Skeletal muscle cell (primary cell): Measurements from ENCODE around the gene KRT6A.

Source experiments
- DNase-seq: peaks from one replicate; pipeline ENCODE4 v3.0.0-alpha.2; 2010; ENCODE audit warnings: low read depth
- H3K4me3 ChIP-seq: 2 replicates; pipeline ENCODE4 v1.5.1; 2011; ENCODE audit warnings: low read depth, mild to moderate bottlenecking, control low read depth, low read length, moderate library complexity

KRT6A gene

GRCh38 chr12:52525661-52526499 is 32.8 kb upstream of the KRT6A start:
- DNase-seq, result no peak
- H3K4me3 ChIP-seq, result no peak overlapping the region

- H3K4me3 ChIP-seq, result no peak overlapping the region
- DNase-seq, result no peak
Measured at GRCh38 chr12:52524898-52525591, 32.0 kb upstream of the KRT6A start.

- no peak overlapping the region for H3K4me3 ChIP-seq
- DNase-seq, result no peak
Measured at GRCh38 chr12:52524241-52524897, 31.3 kb upstream of the KRT6A start.

GRCh38 chr12:52523824-52524223 is 30.8 kb upstream of the KRT6A start:
- no peak overlapping the region for H3K4me3 ChIP-seq
- DNase-seq, result no peak

- DNase-seq, result no peak
- no peak overlapping the region for H3K4me3 ChIP-seq
Measured at GRCh38 chr12:52522346-52523011, 29.4 kb upstream of the KRT6A start.

- no peak overlapping the region for H3K4me3 ChIP-seq
- no peak for DNase-seq
Measured at GRCh38 chr12:52521568-52522266, 28.7 kb upstream of the KRT6A start.

GRCh38 chr12:52521175-52521567 is 28.1 kb upstream of the KRT6A start:
- H3K4me3 ChIP-seq, result no peak overlapping the region
- DNase-seq, result no peak

GRCh38 chr12:52519826-52520662 is 27.0 kb upstream of the KRT6A start, which contains the start of gene KRT5:
Gene KRT5, minus strand, starts transcription at chr12:52520394. Its CDS starts 98 bp downstream, at chr12:52520296.
- H3K4me3 ChIP-seq, result no peak within 1 kb of the TSS
- DNase-seq, result no peak

GRCh38 chr12:52519387-52519703 is 26.3 kb upstream of the KRT6A start:
- no peak overlapping the region for H3K4me3 ChIP-seq
- DNase-seq, result no peak

- no peak overlapping the region for H3K4me3 ChIP-seq
- DNase-seq, result no peak
Measured at GRCh38 chr12:52518574-52519386, 25.7 kb upstream of the KRT6A start.

- no peak for DNase-seq
- H3K4me3 ChIP-seq, result no peak overlapping the region
Measured at GRCh38 chr12:52517888-52518287, 24.8 kb upstream of the KRT6A start.

GRCh38 chr12:52517005-52517835 is 24.2 kb upstream of the KRT6A start:
- no peak for DNase-seq
- no peak overlapping the region for H3K4me3 ChIP-seq

GRCh38 chr12:52515927-52516831 is 23.1 kb upstream of the KRT6A start:
- DNase-seq, result no peak

GRCh38 chr12:52515319-52515646 is 22.2 kb upstream of the KRT6A start:
- no peak for DNase-seq
- H3K4me3 ChIP-seq, result no peak overlapping the region

More at GRCh38 chr12:52515927-52516831, 23.1 kb upstream of the KRT6A start:
- H3K4me3 ChIP-seq, result no peak overlapping the region

GRCh38 chr12:52514471-52515318 is 21.6 kb upstream of the KRT6A start:
- no peak for DNase-seq
- no peak overlapping the region for H3K4me3 ChIP-seq
